Suprapubic skin (tissue), 3 donors: ENCODE results near the gene DMWD.

ENCODE experiments used
- EP300 ChIP-seq: sonication (generic); formaldehyde crosslinking; IDR thresholded peaks from one replicate; pipeline ENCODE4 v1.6.1; 2017; ENCODE audit warnings: antibody characterized with exemption
- TF ChIP-seq, protein P1 (sequence below), 2 donors: fragments of 200-600 bp in 1 of 2; fragments of 450-650 bp in 1 of 2; sonication (generic) in 1 of 2; IDR thresholded peaks; one replicate each; pipeline ENCODE4 v1.5.1; 2016 to 2019; ENCODE audit warnings: antibody characterized with exemption in 2 of 2, mild to moderate bottlenecking in 1 of 2, moderate library complexity in 1 of 2

DNA sequence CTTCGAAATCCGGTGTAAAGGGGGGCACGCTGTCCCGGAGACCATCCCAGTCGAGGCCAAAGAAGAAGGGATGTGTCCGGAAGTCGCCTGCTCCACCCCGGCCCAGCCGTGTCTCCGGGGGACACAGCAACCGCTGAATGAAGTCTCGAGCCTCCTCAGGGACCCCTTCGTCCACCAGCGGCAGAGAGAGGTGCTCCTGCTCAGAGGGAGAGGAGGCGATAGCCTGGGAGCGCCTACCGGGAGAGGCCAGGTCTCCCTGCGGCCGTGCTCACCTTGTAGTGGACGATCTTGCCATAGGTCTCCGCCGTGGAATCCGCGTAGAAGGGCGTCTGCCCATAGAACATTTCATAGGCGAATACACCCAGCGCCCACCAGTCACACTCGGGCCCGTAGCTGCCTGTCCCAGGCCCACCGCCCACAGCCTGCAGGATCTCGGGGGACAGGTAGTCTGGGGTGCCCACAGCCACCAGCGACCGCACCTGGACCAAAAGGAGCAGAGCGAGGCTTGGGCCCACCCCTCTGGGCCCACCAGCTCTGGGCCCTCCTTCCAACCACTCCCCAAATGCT lies 15.2 kb downstream of the DMWD start:
- TF ChIP-seq, protein P1, sequence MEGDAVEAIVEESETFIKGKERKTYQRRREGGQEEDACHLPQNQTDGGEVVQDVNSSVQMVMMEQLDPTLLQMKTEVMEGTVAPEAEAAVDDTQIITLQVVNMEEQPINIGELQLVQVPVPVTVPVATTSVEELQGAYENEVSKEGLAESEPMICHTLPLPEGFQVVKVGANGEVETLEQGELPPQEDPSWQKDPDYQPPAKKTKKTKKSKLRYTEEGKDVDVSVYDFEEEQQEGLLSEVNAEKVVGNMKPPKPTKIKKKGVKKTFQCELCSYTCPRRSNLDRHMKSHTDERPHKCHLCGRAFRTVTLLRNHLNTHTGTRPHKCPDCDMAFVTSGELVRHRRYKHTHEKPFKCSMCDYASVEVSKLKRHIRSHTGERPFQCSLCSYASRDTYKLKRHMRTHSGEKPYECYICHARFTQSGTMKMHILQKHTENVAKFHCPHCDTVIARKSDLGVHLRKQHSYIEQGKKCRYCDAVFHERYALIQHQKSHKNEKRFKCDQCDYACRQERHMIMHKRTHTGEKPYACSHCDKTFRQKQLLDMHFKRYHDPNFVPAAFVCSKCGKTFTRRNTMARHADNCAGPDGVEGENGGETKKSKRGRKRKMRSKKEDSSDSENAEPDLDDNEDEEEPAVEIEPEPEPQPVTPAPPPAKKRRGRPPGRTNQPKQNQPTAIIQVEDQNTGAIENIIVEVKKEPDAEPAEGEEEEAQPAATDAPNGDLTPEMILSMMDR (IDR thresholded peaks at IDR 0.05): no peak
- no peak for TF ChIP-seq EP300
